H1 (cell line): ENCODE results near the gene SPDEF. TPM values are rescaled to one million over a fixed set of nuclear protein-coding genes. Genes with fewer than 3 reads are reported as not detected.

ENCODE experiments used
- CTCF ChIA-PET: fragments of 300-600 bp; sonication (Branson Sonifier 250); formaldehyde crosslinking; loops from one replicate; lab custom pipeline; 2021; ENCODE audit not compliant: partially characterized antibody; lab: Charles Lee
- POLR2A ChIA-PET: fragments of 300-600 bp; sonication (Branson Sonifier 250); formaldehyde crosslinking; loops from one replicate; lab custom pipeline; 2021; ENCODE audit warnings: inconsistent platforms; ENCODE audit not compliant: partially characterized antibody; lab: Charles Lee
- DNase-seq, 2 experiments: peaks; one replicate each; pipeline versions ENCODE4 v3.0.0 to v3.0.0-alpha.2; 2010 to 2022; ENCODE audit warnings: low spot score in 2 of 2, low read depth in 1 of 2, mixed read lengths in 1 of 2
- FAIRE-seq: peaks from 2 replicates; lab custom pipeline; 2011; peaks lifted over from hg19 to GRCh38; lab: Jason Lieb, UNC
- H2AFZ ChIP-seq: 2 replicates; pipeline ENCODE4 v1.8.1; 2012; ENCODE audit warnings: low read length, inconsistent platforms
- H2AK5ac ChIP-seq: 2 replicates; pipeline ENCODE4 v1.6.1; 2013; ENCODE audit warnings: low read depth, low read length
- H2BK120ac ChIP-seq: replicated peaks from 2 replicates; pipeline ENCODE3; 2013; ENCODE audit warnings: low read depth, low read length, inconsistent platforms
- H2BK12ac ChIP-seq: 2 replicates; pipeline ENCODE4 v1.6.1; 2013; ENCODE audit warnings: low read depth, low read length
- H2BK15ac ChIP-seq: 2 replicates; pipeline ENCODE4 v1.6.1; 2013; ENCODE audit warnings: low read length
- H2BK20ac ChIP-seq: 2 replicates; pipeline ENCODE4 v1.6.1; 2013; ENCODE audit warnings: low read length
- H2BK5ac ChIP-seq: 2 replicates; pipeline ENCODE4 v1.6.1; 2013; ENCODE audit warnings: low read depth, low read length
- H3K14ac ChIP-seq: 2 replicates; pipeline ENCODE4 v1.6.1; 2013; ENCODE audit warnings: inconsistent platforms; ENCODE audit not compliant: insufficient read length
- H3K18ac ChIP-seq: 2 replicates; pipeline ENCODE4 v1.6.1; 2013; ENCODE audit warnings: low read length; ENCODE audit errors: extremely low read depth
- H3K23ac ChIP-seq: 2 replicates; pipeline ENCODE4 v1.6.1; 2013; ENCODE audit warnings: inconsistent platforms; ENCODE audit not compliant: insufficient read length
- H3K23me2 ChIP-seq: 2 replicates; pipeline ENCODE4 v1.6.1; 2013; ENCODE audit warnings: low read depth, low read length
- H3K27ac ChIP-seq: 2 replicates; pipeline ENCODE4 v1.6.1; 2011; ENCODE audit warnings: low read depth, low read length, inconsistent platforms
- H3K27me3 ChIP-seq, 4 experiments: replicated peaks in 1 of 4; 1 replicate in 1 of 4; 2 replicates in 3 of 4; pipeline versions ENCODE4 v1.6.1 to v1.8.1; 2011 to 2013; ENCODE audit warnings: low read length in 3 of 4, mild to moderate bottlenecking in 3 of 4, inconsistent platforms in 2 of 4, mixed read lengths in 2 of 4, moderate library complexity in 1 of 4; ENCODE audit not compliant: control insufficient read depth in 3 of 4, insufficient read depth in 3 of 4; ENCODE audit errors: extremely low read depth in 1 of 4
- H3K36me3 ChIP-seq, 4 experiments: 2 replicates each; pipeline versions ENCODE4 v1.6.1 to v1.8.1; 2011 to 2013; ENCODE audit warnings: mild to moderate bottlenecking in 4 of 4, low read length in 3 of 4, moderate library complexity in 2 of 4, control low read depth in 1 of 4, inconsistent platforms in 1 of 4; ENCODE audit not compliant: insufficient read depth in 4 of 4, control insufficient read depth in 2 of 4
- H3K4ac ChIP-seq: replicated peaks from 2 replicates; pipeline ENCODE3; 2013; ENCODE audit warnings: low read length, low read depth, mixed read lengths, inconsistent platforms; ENCODE audit not compliant: insufficient read length
- H3K4me1 ChIP-seq, 4 experiments: replicated peaks in 1 of 4; 1 replicate in 1 of 4; 2 replicates in 3 of 4; pipeline versions ENCODE4 v1.6.1 to v1.8.1; 2011 to 2013; ENCODE audit warnings: low read length in 3 of 4, inconsistent platforms in 2 of 4, mixed read lengths in 1 of 4; ENCODE audit not compliant: insufficient read depth in 4 of 4, control insufficient read depth in 3 of 4
- H3K4me2 ChIP-seq, 2 experiments: 2 replicates each; pipeline versions ENCODE4 v1.6.1 to v1.8.1; 2011 to 2013; ENCODE audit warnings: low read depth in 2 of 2, low read length in 2 of 2, control low read depth in 1 of 2, inconsistent platforms in 1 of 2, mild to moderate bottlenecking in 1 of 2; ENCODE audit not compliant: insufficient read depth in 1 of 2
- H3K4me3 ChIP-seq, 4 experiments: fragments of 200-600, 300-600 bp in 1 of 4; sonication (generic), shearing (Covaris generic), sonication (Bioruptor Twin) in 1 of 4; 2 replicates each; pipeline versions ENCODE4 v1.5.1 to v1.8.1; 2011 to 2016; ENCODE audit warnings: low read length in 4 of 4, low read depth in 3 of 4, control low read depth in 2 of 4, inconsistent platforms in 2 of 4, mild to moderate bottlenecking in 2 of 4, mixed read lengths in 1 of 4, moderate library complexity in 1 of 4; ENCODE audit not compliant: insufficient read depth in 2 of 4; ENCODE audit errors: extremely low read depth in 1 of 4
- H3K56ac ChIP-seq: replicated peaks from 2 replicates; pipeline ENCODE3; 2013; ENCODE audit warnings: low read depth, mild to moderate bottlenecking, mixed read lengths, low read length, inconsistent platforms; ENCODE audit not compliant: insufficient read length
- H3K79me1 ChIP-seq: 2 replicates; pipeline ENCODE4 v1.6.1; 2013; ENCODE audit warnings: low read depth, low read length, control low read depth
- H3K79me2 ChIP-seq, 2 experiments: 2 replicates each; pipeline versions ENCODE4 v1.6.1 to v1.8.1; 2012 to 2013; ENCODE audit warnings: low read length in 2 of 2, mild to moderate bottlenecking in 2 of 2, inconsistent platforms in 1 of 2; ENCODE audit not compliant: insufficient read depth in 2 of 2, control insufficient read depth in 1 of 2
- H3K9ac ChIP-seq, 4 experiments: replicated peaks in 1 of 4; 1 replicate in 1 of 4; 2 replicates in 3 of 4; pipeline versions ENCODE4 v1.6.1 to v1.8.1; 2011 to 2013; ENCODE audit warnings: low read depth in 3 of 4, low read length in 3 of 4, control low read depth in 2 of 4, mild to moderate bottlenecking in 2 of 4, moderate library complexity in 2 of 4, inconsistent platforms in 1 of 4; ENCODE audit errors: extremely low read depth in 1 of 4
- H3K9me3 ChIP-seq, 2 experiments: 2 replicates each; pipeline versions ENCODE4 v1.6.1 to v1.8.1; 2012 to 2013; ENCODE audit warnings: mild to moderate bottlenecking in 2 of 2, moderate library complexity in 2 of 2, control low read depth in 1 of 2, inconsistent platforms in 1 of 2, low read depth in 1 of 2, low read length in 1 of 2, mixed read lengths in 1 of 2; ENCODE audit not compliant: insufficient read depth in 2 of 2
- H4K20me1 ChIP-seq, 2 experiments: replicated peaks in 1 of 2; 2 replicates each; pipeline versions ENCODE3 to v1.8.1; 2011 to 2013; ENCODE audit warnings: inconsistent platforms in 2 of 2, low read length in 2 of 2, mild to moderate bottlenecking in 1 of 2; ENCODE audit not compliant: insufficient read depth in 2 of 2, control insufficient read depth in 1 of 2
- H4K5ac ChIP-seq: 2 replicates; pipeline ENCODE4 v1.6.1; 2013; ENCODE audit warnings: low read length, low read depth, mixed read lengths, inconsistent platforms; ENCODE audit not compliant: insufficient read length
- H4K8ac ChIP-seq: 2 replicates; pipeline ENCODE4 v1.8.0; 2013; ENCODE audit warnings: mild to moderate bottlenecking, moderate library complexity, low read length, inconsistent platforms; ENCODE audit not compliant: insufficient read depth; ENCODE audit errors: extremely low read depth
- H4K91ac ChIP-seq: replicated peaks from 2 replicates; pipeline ENCODE3; 2013; ENCODE audit warnings: low read length, mixed read lengths, inconsistent platforms; ENCODE audit not compliant: insufficient read length
- EZH2 ChIP-seq: fragments of 200-600 bp; sonication (generic); IDR thresholded peaks from 2 replicates; pipeline ENCODE4 v1.7.1; 2012; ENCODE audit warnings: low read depth, mild to moderate bottlenecking, moderate library complexity, low read length, inconsistent platforms; ENCODE audit not compliant: severe bottlenecking
- KDM5A ChIP-seq: fragments of 200-600 bp; IDR thresholded peaks from 2 replicates; pipeline ENCODE4 v1.7.1; 2012; ENCODE audit warnings: mild to moderate bottlenecking, low read length, inconsistent platforms, mixed read lengths
- RFX5 ChIP-seq: IDR thresholded peaks from 2 replicates; pipeline ENCODE4 v1.6.1; 2011; ENCODE audit warnings: low read depth, low read length, improper control_type of control experiment, borderline replicate concordance
- YY1 ChIP-seq: IDR thresholded peaks from 2 replicates; pipeline ENCODE4 v1.6.1; 2011; ENCODE audit warnings: low read depth, mild to moderate bottlenecking, low read length
- ZNF274 ChIP-seq: IDR thresholded peaks from 2 replicates; pipeline ENCODE4 v1.7.0; 2012; ENCODE audit warnings: low read length, borderline replicate concordance; ENCODE audit errors: extremely low read depth
- WGBS, 2 experiments: shearing (Covaris generic) in 1 of 2; methylation state at CpG; one replicate each; pipeline versions ENCODE4 v1.1.6 to v1.1.7; 2013 to 2015; ENCODE audit warnings: low lambda C conversion rate in 2 of 2, mixed read lengths in 2 of 2, inconsistent platforms in 1 of 2, low coverage in 1 of 2, missing lambda C conversion rate in 1 of 2; ENCODE audit not compliant: insufficient replicate concordance in 2 of 2, insufficient coverage in 1 of 2, insufficient read length in 1 of 2; ENCODE audit errors: extremely low coverage in 1 of 2, missing lambda C conversion rate in 1 of 2; 5-methylcytosine and 5-hydroxymethylcytosine counted together
- polyA plus RNA-seq, 7 experiments: library from polyadenylated mRNA; depleted of rRNA in 3 of 7; stranded (reverse) in 5 of 7; unstranded in 2 of 7; fragments of >200 nt in 5 of 7; fragments of 200-250 nt in 2 of 7; gene quantifications; 1 replicate in 5 of 7; 2 replicates in 1 of 7; 4 replicates in 1 of 7; pipeline versions ENCODE4 v1.2.1 to v1.2.3, GENCODE V29; 2011 to 2013; ENCODE audit warnings: missing spikeins in 2 of 7, mixed read lengths in 2 of 7
- total RNA-seq: library from RNA; stranded (reverse); fragmentation: NEBNext Ultra II Directional; extraction: Animal tissue kit (Norgen Biotek cat#: 25700); gene quantifications from 2 replicates; pipeline ENCODE4 v1.2.1, GENCODE V29; 2021
- TF ChIP-seq, protein P1 (sequence below): IDR thresholded peaks from 2 replicates; pipeline ENCODE4 v1.6.1; 2011; ENCODE audit warnings: low read depth, mild to moderate bottlenecking, low read length; ENCODE audit not compliant: insufficient read depth
- TF ChIP-seq, protein P2 (sequence below): IDR thresholded peaks from 2 replicates; pipeline ENCODE4 v1.6.1; 2012; ENCODE audit warnings: inconsistent platforms

SPDEF gene
- total and polyA plus RNA-seq, 2 of the 8 experiments (the other 6 are each of a cell fraction or from before 2014, with no cell fraction given): 0.15 to 0.30 TPM

DNA sequence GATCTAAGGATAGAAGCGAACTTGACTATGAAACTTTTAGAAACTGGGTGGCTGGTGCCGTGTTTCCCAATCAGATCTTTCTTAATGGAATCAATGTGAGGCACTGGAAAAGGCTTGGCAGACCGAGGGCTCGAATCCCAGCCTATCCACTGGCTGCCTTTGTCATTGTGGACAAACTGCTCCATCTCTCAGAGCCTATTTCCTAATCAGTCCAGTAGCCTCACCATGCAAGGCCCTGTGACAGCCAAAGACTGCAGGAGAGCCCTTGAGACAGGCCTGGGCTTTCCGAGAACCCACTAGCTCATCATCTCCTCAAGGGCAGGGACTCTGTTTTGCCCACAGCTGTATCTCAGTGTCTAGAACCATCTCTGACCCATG is 43.4 kb downstream of the SPDEF start:
- no peak overlapping the region for H2BK15ac ChIP-seq
- no peak overlapping the region for H2BK5ac ChIP-seq
- H3K36me3 ChIP-seq: no peaks in the 10 kb centered on the region
- CTCF ChIA-PET: interaction anchor here (0.7 to 4.5 kb wide), 3 partner anchors 20 to 96 kb away, joined by 3 to 23 read pairs (median 8); no protein-coding TSS in a partner anchor
- peaks cover 3% of the 10 kb centered on the region; the same call in 1 of the 2 replicates for H3K79me1 ChIP-seq
- H3K23me2 ChIP-seq: peaks cover 12% of the 10 kb centered on the region
- H3K14ac ChIP-seq: no peak overlapping the region
- peaks cover 0 to 6% (median 1%) of the 10 kb centered on the region in 4 experiments; a peak in 2 of 7 replicates for H3K27me3 ChIP-seq
- no peak overlapping the region for H2BK20ac ChIP-seq
- H3K4me1 ChIP-seq: peaks cover 0 to 17% (median 9%) of the 10 kb centered on the region in 4 experiments; a peak in 5 of 7 replicates
- H3K4ac ChIP-seq: no peak overlapping the region
- no peak overlapping the region for H3K9ac ChIP-seq
- no peak overlapping the region for H4K91ac ChIP-seq
- no peak overlapping the region for H3K56ac ChIP-seq
- no peak overlapping the region for H4K5ac ChIP-seq
- no peak overlapping the region for H3K4me3 ChIP-seq
- H4K20me1 ChIP-seq: peaks cover 0 to 4% of the 10 kb centered on the region in 2 experiments
- no peak overlapping the region for H3K23ac ChIP-seq
- no peak overlapping the region for H3K27ac ChIP-seq
- no peak overlapping the region for H3K18ac ChIP-seq
- H3K9me3 ChIP-seq: no peaks in the 10 kb centered on the region
- 81% methylated on average over 5 of the region's 5 CpGs; no CpG with 5 or more reads in 1 of the 2 experiments for WGBS, 2 experiments
- H2BK120ac ChIP-seq: no peak overlapping the region
- no peak overlapping the region for H2AFZ ChIP-seq
- H2BK12ac ChIP-seq: no peak overlapping the region
- no peaks in the 10 kb centered on the region for H3K79me2 ChIP-seq
- DNase-seq (no peak), FAIRE-seq (no peak)
- POLR2A ChIA-PET: interaction anchor here (1.7 kb wide), 1 partner anchor 14 kb away, joined by 5 read pairs; no protein-coding TSS in a partner anchor
- H3K4me2 ChIP-seq: no peak overlapping the region
- H2AK5ac ChIP-seq: peak overlapping the region; percentile 53; the same call in 1 of the 2 replicates
- H4K8ac ChIP-seq: no peak overlapping the region
- TF ChIP-seq, protein P1, sequence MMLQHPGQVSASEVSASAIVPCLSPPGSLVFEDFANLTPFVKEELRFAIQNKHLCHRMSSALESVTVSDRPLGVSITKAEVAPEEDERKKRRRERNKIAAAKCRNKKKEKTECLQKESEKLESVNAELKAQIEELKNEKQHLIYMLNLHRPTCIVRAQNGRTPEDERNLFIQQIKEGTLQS: no peak
- TF ChIP-seq EZH2 (no peak), KDM5A (no peak), YY1 (no peak), RFX5 (no peak), ZNF274 (no peak)
- TF ChIP-seq, protein P2, sequence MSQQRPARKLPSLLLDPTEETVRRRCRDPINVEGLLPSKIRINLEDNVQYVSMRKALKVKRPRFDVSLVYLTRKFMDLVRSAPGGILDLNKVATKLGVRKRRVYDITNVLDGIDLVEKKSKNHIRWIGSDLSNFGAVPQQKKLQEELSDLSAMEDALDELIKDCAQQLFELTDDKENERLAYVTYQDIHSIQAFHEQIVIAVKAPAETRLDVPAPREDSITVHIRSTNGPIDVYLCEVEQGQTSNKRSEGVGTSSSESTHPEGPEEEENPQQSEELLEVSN: no peak
